Lung (tissue), 12 donors: Measurements from ENCODE around the gene BCL2L13. TPM values are rescaled to one million over a fixed set of nuclear protein-coding genes. Genes with fewer than 3 reads are reported as not detected.

Experiments used
- ATAC-seq: fragments of 200-7000 bp; cut with Tn5 transposase; one replicate; pipeline ENCODE4 v1.9.1; 2020; ENCODE audit warnings: moderate number of reproducible peaks; ENCODE audit not compliant: insufficient read depth, low FRiP score
- DNase-seq, 3 donors: peaks; one replicate each; pipeline ENCODE4 v3.0.0-alpha.2; 2013 to 2017
- H3K27ac ChIP-seq, 2 donors: one replicate each; pipeline ENCODE4 v1.5.1; 2013; ENCODE audit warnings: mild to moderate bottlenecking in 2 of 2, moderate library complexity in 2 of 2, control low read depth in 1 of 2, inconsistent platforms in 1 of 2, low read depth in 1 of 2, low read length in 1 of 2
- H3K27me3 ChIP-seq, 3 donors: one replicate each; pipeline ENCODE4 v1.5.1; 2013; ENCODE audit warnings: low read length in 2 of 3; ENCODE audit not compliant: control insufficient read depth in 3 of 3, insufficient read depth in 3 of 3
- H3K36me3 ChIP-seq, 4 donors: one replicate each; pipeline ENCODE4 v1.5.1; 2013; ENCODE audit warnings: low read length in 4 of 4, mild to moderate bottlenecking in 1 of 4, moderate library complexity in 1 of 4; ENCODE audit not compliant: control insufficient read depth in 4 of 4, insufficient read depth in 4 of 4
- H3K4me1 ChIP-seq, 5 donors: one replicate each; pipeline ENCODE4 v1.5.1; 2013; ENCODE audit warnings: low read length in 5 of 5, mild to moderate bottlenecking in 2 of 5, moderate library complexity in 1 of 5; ENCODE audit not compliant: control insufficient read depth in 5 of 5, insufficient read depth in 5 of 5
- H3K4me3 ChIP-seq: one replicate; pipeline ENCODE4 v1.5.1; 2013; ENCODE audit warnings: mild to moderate bottlenecking, control low read depth, moderate library complexity
- H3K9ac ChIP-seq, 2 donors: one replicate each; pipeline ENCODE4 v1.5.1; 2013; ENCODE audit warnings: low read length in 2 of 2, control low read depth in 1 of 2; ENCODE audit not compliant: insufficient read depth in 1 of 2
- H3K9me3 ChIP-seq, 4 donors: one replicate each; pipeline ENCODE4 v1.5.1; 2013; ENCODE audit warnings: low read length in 3 of 4, mild to moderate bottlenecking in 1 of 4, moderate library complexity in 1 of 4; ENCODE audit not compliant: control insufficient read depth in 4 of 4, insufficient read depth in 3 of 4
- CTCF ChIP-seq: IDR thresholded peaks from 2 replicates; pipeline ENCODE4 v1.5.1; 2012; ENCODE audit warnings: mild to moderate bottlenecking; ENCODE audit errors: control extremely low read depth, extremely low read depth
- WGBS, 2 donors: extraction: QIAGEN DNeasy Blood & Tissue Kit; methylation state at CpG; one replicate each; pipeline ENCODE4 v1.1.7; 2013; 5-methylcytosine and 5-hydroxymethylcytosine counted together
- polyA plus RNA-seq, 2 donors: library from polyadenylated mRNA; stranded (reverse); fragments of 200-250 nt; gene quantifications; one replicate each; pipeline ENCODE4 v1.2.1, GENCODE V29; 2013
- total RNA-seq, 2 donors: library from RNA; depleted of rRNA in 1 of 2; stranded (reverse); fragments of >200 nt in 1 of 2; gene quantifications; one replicate each; pipeline ENCODE4 v1.2.1, GENCODE V29; 2014 to 2021
- donor health status: control.
- donor health status: control.
- donor health status: Bipolar disorder and iron deficiency.
- donor health status: healthy.
- donor health status: DM: yes; HTN: yes; CAD: no.

The BCL2L13 gene
- total and polyA plus RNA-seq, 4 donors, result 21.4 to 52.4 (median 33.8) TPM

- Histone ChIP-seq H3K4me1 (peaks cover 0 to 5% (median 0%) of the 10 kb centered on the region in 5 donors), H3K4me3 (no peak overlapping the region), H3K27me3 (no peaks in the 10 kb centered on the region), H3K9ac (no peak overlapping the region), H3K9me3 (no peaks in the 10 kb centered on the region), H3K36me3 (peaks cover 0 to 3% (median 0%) of the 10 kb centered on the region in 4 donors), H3K27ac (no peak overlapping the region)
- DNase-seq (no peak), ATAC-seq (no peak)
- TF ChIP-seq CTCF, result no peak
- WGBS, 2 donors, result 86 to 93% methylated on average over 4 of the region's 4 CpGs
Measured at GRCh38 chr22:17717708-17718107, 79.2 kb downstream of the BCL2L13 start.

- H3K9ac ChIP-seq, result no peak overlapping the region
- peaks cover 0 to 8% (median 0%) of the 10 kb centered on the region in 5 donors for H3K4me1 ChIP-seq
- H3K36me3 ChIP-seq, result peaks cover 0 to 3% (median under 1%) of the 10 kb centered on the region in 4 donors
- no peak for ATAC-seq
- H3K27me3 ChIP-seq, result no peaks in the 10 kb centered on the region
- H3K27ac ChIP-seq, result no peak overlapping the region
- WGBS, 2 donors, result 96 to 98% methylated on average over 5 of the region's 5 CpGs
- no peaks in the 10 kb centered on the region for H3K9me3 ChIP-seq
- H3K4me3 ChIP-seq, result no peak overlapping the region
- no peak for DNase-seq
- no peak for TF ChIP-seq CTCF
Measured at GRCh38 chr22:17719911-17720310, 81.4 kb downstream of the BCL2L13 start.

GRCh38 chr22:17724241-17724640, 85.7 kb downstream of the BCL2L13 start:
- Histone ChIP-seq H3K36me3 (peaks cover 6 to 18% (median 11%) of the 10 kb centered on the region in 4 donors), H3K4me3 (no peak overlapping the region), H3K9ac (no peak overlapping the region), H3K9me3 (no peaks in the 10 kb centered on the region), H3K27me3 (no peaks in the 10 kb centered on the region), H3K27ac (peak overlapping the region in 1 of 2 donors; percentile 26), H3K4me1 (peaks cover 0 to 3% (median 0%) of the 10 kb centered on the region in 5 donors)
- DNase-seq (peak in 1 of 3 donors; percentile 13), ATAC-seq (no peak)
- TF ChIP-seq CTCF, result no peak
- WGBS, 2 donors, result 78 to 82% methylated on average over 5 of the region's 5 CpGs
